Activated T-helper 9 cell treated with anti-CD3 and anti-CD28 coated beads, Interleukin-2, amount 50 U/mL, for 16 hours (primary cell): ENCODE data around the gene CLIC4.
"Not testable (repeated sequence)": the region's sequence is repeated elsewhere in the genome, so short reads cannot be mapped to it uniquely, and the experiment has no call there.

Experiments used
- DNase-seq: peaks from one replicate; pipeline ENCODE4 v3.0.0-alpha.2; 2020; ENCODE audit warnings: low read depth

The CLIC4 gene

DNA sequence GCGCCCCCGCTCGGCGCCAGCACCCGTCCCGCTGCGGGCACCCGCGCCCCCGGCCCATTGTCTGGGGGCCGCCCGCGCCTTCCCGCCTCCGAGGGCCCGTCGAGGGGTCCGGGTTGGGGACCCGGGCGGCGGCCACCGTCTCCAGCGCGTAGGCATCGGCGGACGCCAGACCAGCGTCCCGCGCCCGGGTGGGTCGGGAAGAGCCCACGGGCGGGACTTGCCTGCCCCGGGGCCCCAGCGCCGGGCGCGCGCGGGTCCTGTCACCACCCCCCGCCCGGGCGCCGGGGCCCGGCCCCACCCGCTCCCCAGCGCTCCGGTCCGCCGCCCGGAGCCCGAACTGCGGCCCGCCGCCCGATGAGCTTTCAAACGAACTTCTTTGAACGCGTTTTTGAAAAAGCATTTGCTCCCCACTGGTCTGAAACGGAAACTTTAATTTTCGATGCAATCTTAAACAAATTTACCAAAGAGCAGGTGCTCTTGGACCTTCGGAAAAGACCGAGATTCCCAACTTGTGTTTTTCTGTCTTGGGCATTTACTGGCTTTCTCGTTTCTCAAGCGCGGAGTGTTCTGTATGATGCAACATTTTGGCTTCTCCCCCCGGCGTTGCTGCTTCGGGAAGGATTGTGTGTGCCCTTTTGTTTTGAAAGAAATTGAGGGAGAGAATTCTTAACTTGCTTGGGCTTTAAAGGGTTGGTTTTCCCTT lies 615 bp downstream of the CLIC4 start:
- peak; percentile 19 for DNase-seq

DNA sequence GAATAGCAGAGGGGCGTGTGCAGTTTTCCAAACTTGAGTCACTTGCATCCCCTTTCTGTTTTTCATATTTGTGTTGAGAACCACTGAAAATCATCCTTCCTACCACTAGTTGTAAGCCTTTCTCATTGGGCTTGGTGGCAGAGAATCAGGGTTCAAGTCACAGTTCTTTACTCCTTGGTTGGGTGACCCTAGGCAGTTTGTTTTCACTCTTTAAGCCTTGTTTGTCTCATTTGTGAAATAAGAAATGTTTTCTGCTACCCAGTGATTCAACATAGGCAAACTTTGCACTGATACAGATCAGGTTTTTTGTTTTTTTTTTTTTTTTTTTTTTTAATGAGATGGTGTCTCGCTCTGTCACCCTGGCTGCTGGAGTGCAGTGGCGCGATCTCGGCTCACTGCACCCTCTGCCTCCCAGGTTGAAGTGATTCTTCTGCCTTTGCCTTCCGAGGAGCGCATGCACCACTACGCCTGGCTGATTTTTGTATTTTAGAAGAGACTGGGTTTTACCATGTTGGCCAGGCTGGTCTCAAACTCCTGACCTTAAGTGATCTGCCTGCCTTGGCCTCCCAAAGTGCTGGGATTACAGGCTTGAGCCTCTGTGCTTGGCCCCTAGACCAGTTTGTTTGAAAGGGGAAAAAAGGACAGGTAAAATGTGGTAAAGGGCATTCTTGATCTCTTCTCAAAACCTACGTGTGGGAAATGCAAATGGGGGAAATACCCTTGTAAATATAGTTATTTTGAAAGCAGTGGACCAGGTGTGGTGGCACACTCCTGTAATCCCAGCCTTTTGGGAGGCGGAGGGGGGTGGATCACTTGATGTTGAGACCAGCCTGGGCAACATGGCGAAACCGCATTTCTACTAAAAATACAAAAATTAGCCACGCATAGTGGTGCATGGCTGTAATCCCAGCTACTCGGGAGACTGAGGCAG lies 3.2 kb downstream of the CLIC4 start:
- DNase-seq: no peak

DNA sequence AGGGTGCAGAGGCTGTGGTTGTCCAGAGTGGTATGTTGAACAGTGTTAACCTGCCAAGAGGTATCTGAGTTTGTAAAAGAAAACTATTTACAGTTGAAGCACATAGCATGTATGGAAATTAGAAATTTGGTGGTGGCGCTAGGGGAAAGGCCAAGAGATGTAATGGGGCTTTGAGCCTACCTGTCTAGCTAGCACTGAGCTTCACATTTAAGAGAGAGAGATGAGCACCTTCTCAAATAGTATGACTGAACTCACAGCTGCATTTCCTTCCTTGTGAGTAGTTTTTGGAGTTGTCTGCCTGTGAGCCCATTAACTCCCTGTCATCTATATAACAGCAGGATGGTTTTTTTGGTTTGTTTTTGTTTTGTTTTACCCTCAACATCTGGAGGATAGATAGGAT lies 4.0 kb downstream of the CLIC4 start:
- DNase-seq: no peak

DNA sequence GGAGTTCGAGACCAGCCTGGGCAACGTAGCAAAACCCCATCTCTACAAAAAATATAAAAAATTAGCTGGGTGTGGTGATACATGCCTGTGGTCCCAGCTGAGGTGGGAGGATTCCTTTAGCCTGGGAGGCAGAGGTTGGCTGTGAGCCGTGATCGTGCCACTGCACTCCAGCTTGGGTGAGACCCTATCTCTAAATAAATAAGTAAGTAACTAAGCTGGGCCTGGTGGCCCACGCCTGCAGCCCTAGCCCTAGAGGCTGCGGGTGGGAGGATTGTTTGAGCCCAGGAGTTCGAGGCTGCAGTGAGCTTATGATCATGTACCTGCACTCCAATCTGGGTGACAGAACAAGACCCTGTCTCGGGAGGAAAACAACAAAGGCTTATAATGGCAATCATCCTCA lies 4.6 kb downstream of the CLIC4 start:
- DNase-seq: no peak

DNA sequence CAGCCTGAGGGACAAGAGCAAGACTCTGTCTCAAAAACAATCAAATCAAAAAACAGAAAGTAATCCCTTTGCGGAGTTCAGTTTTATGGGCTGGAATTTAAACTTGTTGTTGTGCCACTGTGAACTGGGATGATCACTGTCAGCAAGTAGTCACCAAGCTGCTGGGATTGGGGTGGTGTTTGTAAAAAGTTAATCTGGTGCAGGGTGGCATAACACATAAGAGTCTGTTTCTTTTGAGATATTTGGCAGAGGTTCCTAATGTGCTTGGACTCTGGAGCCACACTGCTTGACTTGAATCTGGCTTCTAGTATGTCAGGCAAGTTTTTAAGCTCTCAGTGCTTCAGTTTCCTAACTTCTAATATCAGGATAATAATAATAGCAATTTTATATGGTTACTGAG lies 6.6 kb downstream of the CLIC4 start:
- no peak for DNase-seq

DNA sequence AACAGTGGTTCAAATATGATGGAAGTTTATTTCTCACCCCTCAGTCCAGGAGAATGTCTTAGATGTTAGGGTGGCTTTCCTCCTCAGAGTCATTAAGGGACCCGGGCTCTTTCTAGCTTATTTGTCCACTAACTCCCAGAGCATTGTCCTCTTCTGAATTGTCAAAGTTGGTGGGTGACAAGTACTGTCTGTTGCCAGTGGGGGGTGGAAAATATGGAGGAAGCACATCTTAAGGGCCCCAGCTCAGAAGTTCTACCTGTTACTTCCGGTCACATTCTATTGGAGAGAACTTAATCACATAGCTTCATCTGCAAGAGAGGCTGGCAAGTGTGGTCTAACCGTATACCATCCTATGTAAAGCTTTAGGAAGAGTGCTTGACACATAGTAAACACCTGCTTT lies 7.1 kb downstream of the CLIC4 start:
- no peak for DNase-seq

DNA sequence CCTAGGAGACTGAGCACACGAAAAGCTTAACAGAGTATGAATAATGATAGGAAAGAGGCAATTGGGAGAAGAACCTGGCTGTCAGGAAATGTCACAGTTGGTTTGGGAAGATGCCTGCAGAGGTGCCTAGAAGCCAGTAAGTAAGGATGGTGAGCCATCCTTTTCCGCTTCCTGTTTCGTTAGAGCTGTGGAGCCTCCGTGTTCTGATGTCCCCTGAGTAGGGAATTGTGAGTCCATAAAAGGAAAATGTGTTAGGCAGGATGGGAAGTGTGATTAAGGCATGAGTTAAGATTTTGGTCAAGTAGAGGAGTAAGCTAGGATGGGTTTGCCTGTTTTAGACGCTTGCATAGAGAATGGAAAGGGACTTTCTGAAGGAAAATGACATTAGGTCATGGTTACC lies 9.0 kb downstream of the CLIC4 start:
- no peak for DNase-seq

DNA sequence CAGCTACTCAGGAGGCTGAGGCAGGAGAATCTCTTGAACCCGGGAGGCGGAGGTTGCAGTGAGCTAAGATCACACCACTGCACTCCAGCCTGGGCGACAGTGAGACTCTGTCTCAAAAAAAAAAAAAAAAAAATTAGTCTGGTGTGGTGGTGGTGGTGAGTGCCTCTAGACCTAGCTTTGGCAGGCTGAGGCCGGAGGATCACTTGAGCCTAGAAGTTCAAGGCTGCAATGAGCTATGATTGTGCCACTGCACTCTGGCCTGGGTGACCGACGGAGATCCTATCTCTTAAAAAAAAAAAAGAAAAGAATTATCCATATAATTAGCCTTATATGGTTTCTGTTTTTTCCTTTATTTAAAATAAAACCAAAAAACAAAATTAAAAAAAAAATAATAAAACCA lies 10.1 kb downstream of the CLIC4 start:
- not testable (repeated sequence) for DNase-seq

DNA sequence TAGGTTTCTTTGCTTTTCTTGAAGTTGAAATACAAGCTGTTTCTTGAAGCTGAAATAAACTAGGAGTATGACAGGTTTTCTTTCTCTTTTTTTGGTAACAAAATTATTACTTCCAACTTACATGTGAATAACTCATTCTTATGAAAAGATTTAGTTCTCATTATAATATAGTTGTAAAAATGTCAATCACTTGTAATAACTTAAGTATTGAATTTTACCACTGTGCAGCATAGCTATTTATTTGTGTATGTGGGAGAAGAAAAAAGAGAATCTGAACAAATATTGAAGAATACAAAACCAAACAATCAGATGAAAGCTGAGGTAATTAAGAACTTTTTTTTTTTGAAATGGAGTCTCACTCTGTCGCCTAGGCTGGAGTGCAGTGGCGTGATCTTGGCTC lies 11.1 kb downstream of the CLIC4 start:
- DNase-seq: no peak

DNA sequence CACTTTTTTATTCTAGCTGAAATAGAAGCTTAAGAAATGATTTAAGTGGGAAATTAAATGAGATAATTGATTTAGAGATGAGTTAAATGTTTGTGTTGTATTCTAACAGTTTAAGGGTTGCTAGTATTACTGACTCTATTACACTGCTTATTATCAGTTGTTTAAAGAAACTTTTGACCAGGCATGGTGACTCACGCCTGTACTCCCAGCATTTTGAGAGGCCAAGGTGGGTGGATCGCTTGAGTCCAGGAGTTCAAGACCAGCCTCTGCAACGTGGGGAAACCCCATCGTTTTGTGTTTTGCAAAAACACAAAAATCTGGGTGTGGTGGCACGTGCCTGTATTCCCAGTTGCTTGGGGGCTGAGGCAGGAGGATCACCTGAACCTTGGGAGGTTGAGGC lies 14.2 kb downstream of the CLIC4 start:
- DNase-seq: no peak

DNA sequence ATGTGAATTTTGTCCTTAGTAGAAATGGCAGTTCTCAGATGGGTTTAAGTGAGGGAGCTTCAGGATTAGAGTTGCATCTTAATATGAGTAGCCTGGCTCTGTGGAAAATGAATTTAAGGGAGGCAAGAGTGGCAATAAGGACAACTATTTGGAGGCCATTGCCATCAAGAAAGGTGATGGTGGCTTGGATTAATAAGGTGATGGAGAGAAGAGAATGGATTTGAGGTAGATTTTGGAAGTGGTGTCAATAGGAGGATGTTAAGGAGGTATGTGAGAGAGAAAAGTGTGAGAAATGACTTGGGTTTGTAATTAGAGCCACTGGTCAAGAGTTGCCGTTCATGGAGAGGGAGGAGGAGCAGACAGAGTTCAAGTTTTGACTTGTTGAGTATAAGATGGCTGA lies 16.3 kb downstream of the CLIC4 start:
- DNase-seq: no peak

DNA sequence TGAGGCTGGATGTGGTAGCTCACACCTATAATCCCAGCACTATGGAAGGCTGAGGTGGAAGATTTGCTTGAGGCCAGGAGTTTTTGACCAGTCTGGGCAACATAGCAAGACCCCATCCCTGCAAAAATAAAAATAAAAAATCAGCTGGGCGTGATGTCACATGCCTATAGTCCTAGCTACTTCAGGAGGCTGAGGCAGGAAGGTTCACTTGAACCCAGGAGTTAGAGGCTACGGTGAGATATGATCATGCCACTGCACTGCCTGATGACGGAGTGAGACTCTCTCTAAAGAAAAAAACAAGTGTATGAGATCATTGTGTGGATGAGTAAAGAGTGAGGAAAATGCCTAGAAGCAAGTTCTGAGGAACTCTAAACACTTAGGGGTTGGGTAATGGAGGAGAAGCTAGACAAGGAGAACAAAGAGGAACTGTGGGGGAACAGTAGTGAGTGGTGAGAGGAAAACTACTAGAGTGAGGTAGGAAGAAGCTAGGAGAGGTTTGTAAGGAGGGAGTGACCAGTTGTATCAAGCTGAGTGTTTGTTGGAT lies 17.0 kb downstream of the CLIC4 start:
- DNase-seq: no peak

DNA sequence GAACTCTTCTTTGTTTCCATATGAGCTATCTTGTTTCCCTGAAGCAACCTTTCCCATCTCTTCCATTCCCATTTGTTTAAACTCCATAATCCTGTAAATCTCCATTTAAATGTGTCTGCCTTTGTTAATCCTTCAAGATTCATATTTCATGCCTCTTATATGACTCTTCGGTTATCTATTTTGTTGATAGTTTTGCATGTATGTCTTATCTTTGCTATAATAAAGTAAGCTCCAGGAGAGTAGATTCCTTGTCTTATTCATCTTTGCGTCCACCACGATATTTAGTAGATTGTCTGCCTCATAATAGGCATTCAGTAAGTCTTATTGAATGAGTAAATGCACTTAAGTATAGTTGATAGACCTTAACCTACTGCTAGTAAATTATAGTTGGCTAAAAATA lies 18.4 kb downstream of the CLIC4 start:
- DNase-seq: no peak

DNA sequence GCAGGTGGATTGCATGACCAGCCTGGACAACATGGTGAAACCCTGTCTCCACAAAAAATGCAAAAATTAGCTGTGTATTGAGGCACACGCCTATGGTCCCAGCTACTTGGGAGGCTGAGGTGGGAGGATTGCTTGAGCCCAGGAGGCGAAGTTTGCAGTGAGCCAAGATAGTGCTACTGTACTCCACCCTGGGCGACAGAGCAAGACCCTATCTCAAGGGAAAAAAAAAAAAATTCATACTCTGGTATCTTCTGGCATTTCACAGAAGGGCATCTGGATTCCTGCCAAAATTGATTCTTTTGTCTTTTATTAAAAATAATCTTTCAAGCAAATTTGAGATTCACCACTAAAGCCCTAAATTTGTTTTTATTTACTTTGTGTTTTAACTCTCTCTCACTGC lies 19.2 kb downstream of the CLIC4 start:
- no peak for DNase-seq

DNA sequence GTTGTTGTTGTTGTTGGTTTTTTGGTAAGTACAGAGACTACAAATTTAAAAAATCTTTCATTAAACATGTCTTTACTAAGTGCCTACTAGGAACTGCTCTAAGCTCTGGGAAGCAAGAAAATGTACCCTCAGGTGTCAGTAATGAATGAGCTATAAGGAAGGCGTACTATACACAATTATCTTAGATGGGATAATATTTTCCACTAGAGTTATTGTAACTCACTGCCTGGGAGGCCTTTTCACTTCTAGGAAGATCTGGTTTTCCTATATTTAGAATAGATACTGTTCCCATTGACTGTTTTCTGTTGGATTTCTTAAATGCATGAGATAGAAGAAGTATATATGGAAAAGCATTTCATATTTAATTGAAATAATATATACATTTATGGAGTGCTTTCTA lies 19.6 kb downstream of the CLIC4 start:
- DNase-seq: no peak

DNA sequence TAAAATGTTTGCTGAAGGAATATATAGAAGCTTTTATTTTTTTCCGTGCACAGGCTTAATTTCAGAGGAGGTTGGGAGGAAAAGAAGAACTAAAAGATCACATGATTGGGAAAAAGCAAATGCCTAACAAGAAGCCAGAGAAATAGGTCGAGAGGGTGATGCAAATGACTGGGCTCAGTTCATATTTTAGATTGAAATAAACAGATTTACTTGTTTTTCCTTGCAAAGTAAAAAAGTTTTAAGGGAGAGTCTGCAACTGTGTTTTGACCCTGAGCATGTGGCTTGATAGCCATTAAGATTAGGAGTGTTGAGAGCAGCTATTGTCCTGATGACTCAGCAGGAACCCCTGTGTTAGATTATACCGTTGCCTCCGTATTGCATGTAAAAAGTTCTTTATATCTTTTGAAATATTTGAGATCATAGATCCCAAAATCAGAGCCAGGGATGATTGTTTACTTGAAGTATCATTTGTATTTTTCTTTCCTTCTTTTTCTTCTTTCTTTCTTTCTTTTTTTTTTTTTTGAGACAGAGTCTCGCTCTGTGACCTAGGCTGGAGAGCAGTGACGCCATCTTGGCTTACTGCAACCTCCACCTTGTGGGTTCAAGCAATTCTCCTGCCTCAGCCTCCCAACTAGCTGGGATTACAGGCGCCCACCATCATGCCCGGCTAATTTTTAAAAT lies 20.2 kb downstream of the CLIC4 start:
- no peak for DNase-seq

DNA sequence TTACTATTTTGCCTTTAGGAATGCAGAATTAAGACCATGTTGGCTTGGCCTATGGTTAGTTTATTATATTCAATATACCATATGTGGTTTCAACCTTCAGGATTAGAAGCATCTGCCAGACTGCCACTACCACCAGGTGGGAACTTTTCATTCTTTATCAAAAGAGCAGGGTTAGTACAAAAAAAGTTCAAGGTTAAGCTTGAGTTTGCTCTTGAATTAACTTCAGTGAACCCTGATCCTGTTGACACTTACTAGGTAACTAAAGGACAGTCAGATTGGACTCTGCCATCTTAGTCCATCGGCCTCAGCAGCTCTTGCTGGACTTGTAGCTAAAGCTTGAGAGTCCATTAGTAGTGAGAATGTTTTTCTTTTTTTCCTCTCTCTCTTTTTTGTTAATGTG lies 22.1 kb downstream of the CLIC4 start:
- no peak for DNase-seq

DNA sequence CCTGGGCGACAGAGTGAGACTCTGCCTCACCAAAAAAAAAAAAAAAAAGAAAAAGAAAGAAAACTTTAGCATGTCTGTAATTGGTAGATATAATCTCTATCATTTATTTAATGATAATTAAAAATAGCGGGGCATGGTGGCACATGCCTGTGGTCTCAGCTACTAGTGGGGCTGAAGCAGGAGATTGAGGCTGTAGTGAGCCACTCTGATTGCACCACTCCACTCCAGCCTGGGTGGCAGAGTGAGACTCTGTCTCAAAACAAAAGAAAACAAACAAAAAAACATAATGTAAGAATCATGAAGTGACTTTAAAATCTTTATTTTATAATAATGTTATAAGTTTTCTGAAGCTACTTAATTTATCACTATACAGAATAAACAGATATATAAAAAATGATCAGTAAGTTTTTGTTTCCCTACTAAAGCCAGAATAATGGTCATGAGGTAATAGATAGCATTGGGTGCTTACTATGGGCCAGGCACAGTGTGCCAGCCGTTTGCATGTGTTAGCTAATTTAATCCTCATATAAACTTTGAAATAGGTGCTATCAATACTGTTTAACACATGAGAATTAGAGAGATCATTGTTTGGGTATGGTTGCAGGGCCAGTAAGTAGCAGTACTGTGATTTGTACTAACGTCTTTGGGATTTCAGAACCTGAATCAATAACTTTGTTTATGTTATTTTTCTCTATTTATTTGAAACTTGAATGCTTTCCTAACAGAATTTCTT lies 23.8 kb downstream of the CLIC4 start:
- no peak for DNase-seq

DNA sequence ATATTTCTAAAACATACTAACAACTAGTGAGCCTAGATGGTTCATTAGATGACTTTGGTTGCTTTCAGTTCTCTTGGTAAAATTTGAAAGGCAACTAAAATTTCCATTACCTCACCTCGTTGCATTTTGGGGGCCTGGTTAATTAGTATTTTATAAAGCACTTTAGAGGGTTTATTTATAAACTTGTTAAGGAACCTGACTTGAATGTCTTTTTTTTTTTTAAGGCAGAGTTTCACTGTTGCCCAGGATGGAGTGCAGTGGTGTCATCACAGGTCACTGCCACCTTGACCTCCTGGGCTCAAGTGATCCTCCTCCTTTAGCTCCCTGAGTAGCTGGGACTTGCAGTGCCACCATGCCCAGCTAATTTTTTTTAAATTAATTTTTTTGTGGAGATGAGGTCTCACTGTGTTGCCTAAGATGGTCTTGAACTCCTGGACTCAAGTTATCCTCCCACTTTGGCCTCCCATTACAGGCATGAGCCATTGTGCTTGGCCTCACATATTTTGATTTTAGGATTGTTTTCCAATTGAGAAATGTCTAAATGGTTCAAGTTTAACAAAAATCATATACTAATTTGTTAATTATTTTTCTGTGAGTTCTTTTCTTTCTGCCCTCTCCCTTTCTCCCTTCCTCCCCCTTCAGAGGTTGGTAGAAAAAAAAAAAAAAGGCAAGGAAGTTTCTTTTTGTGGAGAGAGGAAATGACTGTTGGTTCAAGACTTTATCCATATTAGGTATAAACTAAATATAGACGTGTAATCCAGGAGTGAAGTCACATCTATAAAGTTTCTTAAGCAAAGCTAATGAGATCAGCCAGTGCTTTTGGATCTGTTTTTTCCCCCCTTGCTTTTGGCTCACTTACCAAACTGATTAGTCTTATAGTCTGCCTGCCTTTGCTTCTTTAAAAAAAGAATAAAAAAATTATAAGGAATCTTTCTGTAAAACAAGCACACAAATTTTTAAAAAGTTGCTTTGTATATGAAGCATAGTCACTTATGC lies 24.7 kb downstream of the CLIC4 start:
- no peak for DNase-seq

DNA sequence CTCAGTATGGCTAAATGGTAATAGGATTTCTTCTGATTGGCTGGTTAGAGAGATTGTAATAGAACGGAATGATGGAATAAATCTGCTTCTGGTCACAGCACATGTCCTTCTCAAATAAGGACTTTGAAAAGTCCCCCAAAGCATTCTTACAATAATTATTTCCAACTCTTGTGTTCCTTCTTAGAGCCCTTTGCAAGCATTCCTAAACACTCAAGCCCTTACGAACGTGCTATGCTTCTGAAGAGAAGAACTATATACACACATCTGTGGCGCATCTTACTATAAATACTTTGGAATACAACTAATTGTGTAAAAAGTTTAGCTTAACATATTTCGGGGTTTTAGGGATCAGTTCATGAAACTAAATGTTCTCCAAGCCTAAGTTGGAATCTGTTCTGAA lies 25.6 kb downstream of the CLIC4 start:
- DNase-seq: no peak

DNA sequence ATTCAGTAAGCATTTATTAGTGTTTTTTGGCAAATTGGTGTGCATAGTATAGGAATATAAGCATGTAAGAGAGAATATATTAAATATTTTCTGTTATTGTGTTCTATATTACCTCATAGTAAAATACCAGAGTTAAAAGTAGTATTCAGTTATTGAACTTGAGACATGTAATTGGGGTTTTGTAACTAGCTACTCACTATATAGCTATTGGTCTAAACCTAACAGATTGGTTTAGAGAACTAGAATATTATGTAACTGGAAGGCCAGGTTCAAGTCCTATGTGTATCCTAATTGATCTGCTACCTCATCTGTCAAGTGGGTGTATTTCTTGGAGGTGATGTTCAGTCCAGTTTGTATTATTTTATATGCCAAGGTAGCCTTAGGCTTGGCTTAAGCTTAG lies 26.3 kb downstream of the CLIC4 start:
- DNase-seq: no peak
